ENCODE data around the gene RTCB.
"Not testable (repeated sequence)": the region's sequence is repeated elsewhere in the genome, so short reads cannot be mapped to it uniquely, and the experiment has no call there.

The RTCB gene

GRCh38 chr22:32385681-32386080 is 26.4 kb downstream of the RTCB start:
- DNase-seq = no peak

DNA sequence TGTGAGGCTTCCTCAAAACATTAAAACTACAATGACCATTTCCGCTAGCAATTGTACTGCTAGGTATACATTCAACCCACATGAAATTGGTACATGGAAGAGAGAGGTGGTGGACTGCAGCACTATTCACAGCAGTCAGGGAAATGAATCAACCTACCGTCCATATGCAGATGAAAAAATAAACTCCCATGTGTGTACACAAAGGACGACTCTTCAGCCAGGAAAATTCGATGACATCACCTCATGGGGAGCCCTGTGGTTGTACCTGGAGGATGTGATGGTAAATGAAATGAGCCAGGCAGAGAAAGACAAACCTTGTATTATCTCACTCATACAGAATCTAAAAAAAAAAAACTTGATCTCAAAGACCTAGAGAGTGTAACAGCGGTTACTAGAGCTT is 31.1 kb downstream of the RTCB start:
- no peak for DNase-seq

DNA sequence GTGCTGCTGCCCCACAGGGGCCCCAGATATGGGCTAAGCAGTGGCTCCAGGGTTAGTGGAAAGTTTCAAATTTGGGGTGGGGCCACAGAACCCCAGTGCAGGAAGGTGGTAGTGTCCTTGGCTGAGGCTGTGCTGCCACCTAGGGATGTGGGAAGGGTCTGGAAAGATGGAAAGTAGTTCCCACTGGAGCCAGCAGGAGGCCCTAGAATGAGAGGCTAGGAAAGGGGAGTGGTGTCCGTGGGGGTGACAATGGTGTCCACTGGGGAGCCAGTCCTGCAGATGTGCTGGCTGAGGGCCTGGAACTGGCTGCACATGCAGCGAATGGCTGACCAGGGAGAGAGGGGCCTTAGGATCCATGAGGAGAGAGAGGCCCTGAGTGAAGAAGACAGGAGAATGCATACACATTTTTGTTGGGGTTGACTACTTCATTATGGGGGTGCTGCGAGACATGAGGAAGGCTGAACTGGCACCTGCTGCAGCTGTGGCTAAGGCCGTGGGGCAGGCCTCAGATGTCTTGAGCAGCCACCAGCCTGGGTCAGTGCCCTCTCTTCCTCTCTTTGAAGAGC is 33.3 kb downstream of the RTCB start:
- peak; percentile 62 for DNase-seq

DNA sequence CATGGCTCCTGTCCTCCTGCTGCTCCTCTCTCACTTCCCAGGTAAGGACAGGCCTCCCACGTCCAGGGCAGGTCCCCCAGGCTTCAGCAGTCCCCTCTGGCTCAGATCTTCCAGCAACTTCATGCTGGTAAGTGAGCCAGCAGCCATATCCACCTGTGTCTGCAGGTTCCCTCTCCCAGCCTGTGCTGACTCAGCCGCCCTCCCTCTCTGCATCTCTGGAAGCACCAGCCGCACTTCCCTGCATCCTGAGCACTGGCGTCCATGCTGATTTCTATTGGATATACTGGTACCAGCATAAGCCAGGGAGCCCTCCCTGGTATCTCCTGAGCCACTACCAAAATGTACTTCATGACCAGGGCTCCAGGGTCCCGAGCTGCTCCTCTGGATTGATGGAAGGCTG is 35.4 kb downstream of the RTCB start:
- DNase-seq = no peak

- no peak for DNase-seq
These were observed 36.2 kb downstream of the RTCB start for GRCh38 chr22:32375678-32376450.

DNA sequence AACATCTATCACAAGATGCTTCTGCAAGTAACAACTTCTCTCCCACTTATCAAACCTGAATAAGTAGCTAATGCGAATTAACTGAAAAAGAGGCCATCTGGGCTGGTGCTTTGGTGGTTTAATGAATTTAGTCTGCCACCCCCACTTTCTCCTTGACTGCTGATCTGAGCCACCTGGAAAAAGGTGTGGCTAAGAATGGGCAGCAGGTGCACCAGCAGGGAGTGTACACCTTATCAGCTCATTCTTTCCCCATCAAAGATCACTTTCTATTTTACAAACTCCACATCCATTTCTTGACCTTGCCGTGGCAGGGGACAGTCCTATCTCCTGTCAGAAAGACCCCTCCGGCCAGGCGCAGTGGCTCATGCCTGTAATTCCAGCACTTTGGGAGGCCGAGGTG is 47.8 kb downstream of the RTCB start:
- DNase-seq = no peak

GRCh38 chr22:32361257-32361656 is 50.8 kb downstream of the RTCB start:
- no peak for DNase-seq

- not testable (repeated sequence) for DNase-seq
These were observed 52.0 kb downstream of the RTCB start for GRCh38 chr22:32360096-32360495.

GRCh38 chr22:32357567-32357966 is 54.5 kb downstream of the RTCB start, which contains the start of gene RFPL3:
TSS of gene RFPL3 (plus strand) at chr22:32357867. CDS start at chr22:32358072, 205 bp downstream.
- DNase-seq = not testable (repeated sequence)

GRCh38 chr22:32355760-32356159 is 56.3 kb downstream of the RTCB start:
- peak; percentile 3 for DNase-seq

- DNase-seq = no peak
These were observed 57.4 kb downstream of the RTCB start for GRCh38 chr22:32354360-32355351.

DNA sequence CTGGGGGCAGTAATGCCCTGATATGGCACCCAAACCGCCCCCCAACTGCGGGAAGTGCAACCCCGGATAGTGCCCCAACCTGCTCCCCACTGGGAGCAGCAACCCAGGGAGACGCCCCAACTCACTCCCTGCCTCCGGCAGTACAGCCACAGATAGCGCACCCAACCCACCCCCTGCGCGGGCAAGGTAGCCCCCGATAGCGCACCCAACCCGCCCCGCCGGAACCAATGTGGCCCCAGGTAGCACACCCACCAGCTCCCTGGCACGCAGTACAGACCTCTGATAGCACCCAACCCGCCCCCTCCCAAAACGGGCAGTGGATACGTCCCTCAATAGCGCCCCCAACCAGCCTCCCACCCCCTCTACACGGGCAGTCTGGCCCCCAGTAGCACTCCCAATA is 58.2 kb downstream of the RTCB start:
- DNase-seq = no peak

DNA sequence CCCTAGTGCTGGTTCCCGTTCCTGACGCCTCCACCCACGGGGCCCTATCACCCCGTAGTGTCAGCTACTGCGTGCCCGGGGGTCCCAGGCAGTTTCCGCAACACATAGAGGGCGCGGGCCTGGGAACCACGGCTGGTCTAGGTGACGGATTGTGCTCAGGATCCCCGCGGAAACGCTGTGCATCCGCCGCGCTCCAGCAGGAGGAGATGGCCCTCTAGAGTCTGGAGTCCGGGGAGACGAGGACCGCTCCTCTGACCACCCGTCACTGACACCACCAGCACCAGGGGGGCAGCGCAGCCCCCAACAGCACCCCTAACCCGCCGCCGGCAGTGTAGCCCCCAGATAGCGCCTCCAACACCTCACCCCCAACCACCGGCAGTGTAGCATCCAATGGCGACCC is 58.8 kb downstream of the RTCB start:
- no peak for DNase-seq

GRCh38 chr22:32352681-32353080 is 59.4 kb downstream of the RTCB start:
- DNase-seq = no peak

- not testable (repeated sequence) for DNase-seq
These were observed 60.2 kb downstream of the RTCB start for GRCh38 chr22:32351875-32352274.

- DNase-seq = no peak
These were observed 63.9 kb downstream of the RTCB start for GRCh38 chr22:32348031-32348611.

- DNase-seq = no peak
These were observed 68.1 kb downstream of the RTCB start for GRCh38 chr22:32343941-32344340.

DNA sequence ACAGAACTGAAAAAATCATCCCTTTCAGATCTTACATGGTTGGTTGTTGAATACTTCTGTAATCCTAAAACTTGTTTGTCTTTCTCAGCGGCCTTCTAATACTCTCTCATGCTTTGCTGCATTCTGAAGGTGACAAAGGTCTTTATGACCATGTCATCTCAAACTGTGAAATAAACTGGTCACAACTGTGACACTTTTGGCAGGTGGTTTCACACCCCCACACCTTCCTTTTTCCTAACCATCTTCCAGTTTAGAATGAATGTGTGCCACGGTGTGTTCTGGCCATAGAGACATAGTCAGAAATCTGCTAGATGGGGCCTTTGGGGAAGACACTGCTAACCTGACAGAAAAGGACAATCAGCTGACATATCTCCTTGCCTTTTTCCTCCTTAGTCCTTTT is 69.1 kb downstream of the RTCB start:
- no peak for DNase-seq

- no peak for DNase-seq
These were observed 70.8 kb downstream of the RTCB start for GRCh38 chr22:32341122-32341740.

DNA sequence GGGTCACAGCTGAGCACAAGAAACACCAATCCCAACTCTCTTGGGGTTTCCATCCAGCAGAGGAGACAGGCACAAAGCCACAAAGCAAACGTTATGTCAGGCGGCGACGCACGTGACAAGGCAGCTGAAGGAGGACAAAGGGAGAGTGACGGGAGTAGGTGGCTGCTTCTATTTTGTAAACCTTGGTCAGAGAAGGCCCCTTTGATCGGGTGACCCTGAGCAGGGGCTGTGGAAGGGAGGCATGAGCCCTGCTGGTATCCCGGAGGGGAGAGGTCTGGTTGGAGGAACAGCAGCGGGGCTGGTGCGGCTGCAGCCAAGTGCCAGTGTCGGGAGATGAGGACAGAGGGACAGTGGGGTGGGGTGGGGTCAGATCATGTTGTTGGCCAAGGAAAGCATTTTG is 71.6 kb downstream of the RTCB start:
- DNase-seq = no peak

GRCh38 chr22:32339190-32340012 is 72.6 kb downstream of the RTCB start:
- no peak for DNase-seq

GRCh38 chr22:32338757-32339156 is 73.3 kb downstream of the RTCB start:
- no peak for DNase-seq

All from OCI-M1 (cell line).